GM13977 (cell line): ENCODE data around the gene NPAS3.

Source experiments
- DNase-seq: peaks from one replicate; pipeline ENCODE4 v3.0.0; 2012; ENCODE audit warnings: low spot score
- in situ Hi-C: fragments of 300-500 bp; cut with MboI; formaldehyde crosslinking; loops from one replicate; pipeline ENCODE4 v1.12.0; 2022; ENCODE audit warnings: low sequenced_read_pairs, low pct_unique_long_range_greater_than_20kb, mixed read lengths, inconsistent platforms; ENCODE audit not compliant: unreplicated experiment
- TF ChIP-seq, protein P1 (sequence below): IDR thresholded peaks from 2 replicates; pipeline ENCODE4 v1.5.1; 2012; ENCODE audit warnings: mild to moderate bottlenecking, control low read depth; ENCODE audit not compliant: insufficient read depth; ENCODE audit errors: extremely low read depth, missing control alignments

Gene NPAS3

GRCh38 chr14:32967421-32967820, 28.7 kb downstream of the NPAS3 start:
- DNase-seq: no peak
- TF ChIP-seq, protein P1, sequence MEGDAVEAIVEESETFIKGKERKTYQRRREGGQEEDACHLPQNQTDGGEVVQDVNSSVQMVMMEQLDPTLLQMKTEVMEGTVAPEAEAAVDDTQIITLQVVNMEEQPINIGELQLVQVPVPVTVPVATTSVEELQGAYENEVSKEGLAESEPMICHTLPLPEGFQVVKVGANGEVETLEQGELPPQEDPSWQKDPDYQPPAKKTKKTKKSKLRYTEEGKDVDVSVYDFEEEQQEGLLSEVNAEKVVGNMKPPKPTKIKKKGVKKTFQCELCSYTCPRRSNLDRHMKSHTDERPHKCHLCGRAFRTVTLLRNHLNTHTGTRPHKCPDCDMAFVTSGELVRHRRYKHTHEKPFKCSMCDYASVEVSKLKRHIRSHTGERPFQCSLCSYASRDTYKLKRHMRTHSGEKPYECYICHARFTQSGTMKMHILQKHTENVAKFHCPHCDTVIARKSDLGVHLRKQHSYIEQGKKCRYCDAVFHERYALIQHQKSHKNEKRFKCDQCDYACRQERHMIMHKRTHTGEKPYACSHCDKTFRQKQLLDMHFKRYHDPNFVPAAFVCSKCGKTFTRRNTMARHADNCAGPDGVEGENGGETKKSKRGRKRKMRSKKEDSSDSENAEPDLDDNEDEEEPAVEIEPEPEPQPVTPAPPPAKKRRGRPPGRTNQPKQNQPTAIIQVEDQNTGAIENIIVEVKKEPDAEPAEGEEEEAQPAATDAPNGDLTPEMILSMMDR: no peak
- in situ Hi-C loops: no loop called here

DNA sequence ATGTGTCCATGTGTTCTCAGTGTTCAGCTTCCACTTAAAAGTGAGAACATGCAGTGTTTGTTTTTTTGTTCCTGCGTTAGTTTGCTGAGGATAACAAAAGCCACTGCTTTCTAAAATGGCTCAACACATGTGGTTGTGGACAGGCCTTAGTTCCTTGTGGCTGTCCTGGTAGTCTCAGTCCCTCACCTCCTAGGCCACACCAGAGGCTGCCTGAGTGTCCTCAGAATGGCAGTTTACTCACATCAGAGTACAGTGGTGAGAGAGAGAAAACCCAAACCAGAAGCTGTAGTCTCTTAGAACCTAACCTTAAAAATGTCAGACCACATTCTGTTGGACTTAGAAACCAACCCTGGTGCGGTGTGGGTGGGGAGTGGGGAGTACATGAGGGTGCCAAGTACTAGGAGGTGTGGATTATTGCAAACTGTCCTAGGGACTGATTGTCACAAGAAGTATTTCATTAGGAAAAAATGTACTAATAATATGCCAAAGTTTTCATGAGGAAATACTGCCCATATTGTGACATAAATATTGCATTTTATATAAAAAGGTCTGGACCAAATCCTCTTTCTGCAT, 30.4 kb downstream of the NPAS3 start:
- TF ChIP-seq, protein P1: no peak
- no peak for DNase-seq
- in situ Hi-C loops: no loop called here

DNA sequence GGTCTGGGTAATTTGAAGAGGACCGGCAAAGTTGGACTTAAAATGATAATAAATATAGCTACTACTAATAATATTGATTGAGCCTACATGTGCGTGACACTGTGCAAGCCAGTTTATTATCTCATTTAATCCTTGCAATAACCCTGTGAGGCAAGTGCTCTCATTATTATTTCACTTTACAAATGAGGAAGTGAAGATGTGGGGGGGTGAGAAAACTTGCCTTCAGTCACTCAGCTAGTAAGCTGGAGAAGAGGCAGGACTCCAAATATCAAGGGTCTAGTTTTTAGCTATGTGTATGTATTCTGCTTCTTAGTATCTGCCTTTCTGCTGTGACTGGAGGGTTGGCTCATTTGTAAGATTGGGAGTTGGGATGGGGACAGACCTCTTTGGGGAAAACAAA, 39.2 kb downstream of the NPAS3 start:
- TF ChIP-seq, protein P1: no peak
- no peak for DNase-seq
- in situ Hi-C loops: no loop called here

DNA sequence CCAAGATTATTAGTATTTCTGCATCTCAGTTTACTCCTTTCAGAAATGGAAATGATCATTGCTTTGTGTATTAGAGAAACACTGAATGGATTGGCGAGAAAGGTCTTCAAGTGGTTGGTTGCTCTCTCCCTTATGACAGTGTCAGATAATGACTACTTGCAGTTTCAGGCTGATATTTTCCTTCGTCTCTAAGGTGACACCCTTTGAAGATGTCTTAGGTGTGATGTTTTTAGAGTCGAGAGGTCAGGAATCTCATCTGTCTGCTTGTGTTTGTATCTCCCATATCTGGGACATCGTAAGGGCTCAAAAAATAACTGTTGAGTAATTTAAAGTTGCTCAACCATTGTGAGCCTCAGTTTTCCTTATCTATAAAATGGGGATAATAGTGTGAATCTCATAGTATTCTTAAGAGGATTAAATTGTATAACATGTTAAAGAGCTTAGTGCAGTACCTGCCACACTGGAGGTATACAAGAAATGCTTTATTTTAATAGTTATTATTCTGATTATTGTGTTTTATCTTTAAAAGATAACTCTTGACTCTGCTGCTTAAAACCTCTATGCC, 40.1 kb downstream of the NPAS3 start:
- in situ Hi-C loops: no loop called here
- TF ChIP-seq, protein P1: no peak
- DNase-seq: no peak

DNA sequence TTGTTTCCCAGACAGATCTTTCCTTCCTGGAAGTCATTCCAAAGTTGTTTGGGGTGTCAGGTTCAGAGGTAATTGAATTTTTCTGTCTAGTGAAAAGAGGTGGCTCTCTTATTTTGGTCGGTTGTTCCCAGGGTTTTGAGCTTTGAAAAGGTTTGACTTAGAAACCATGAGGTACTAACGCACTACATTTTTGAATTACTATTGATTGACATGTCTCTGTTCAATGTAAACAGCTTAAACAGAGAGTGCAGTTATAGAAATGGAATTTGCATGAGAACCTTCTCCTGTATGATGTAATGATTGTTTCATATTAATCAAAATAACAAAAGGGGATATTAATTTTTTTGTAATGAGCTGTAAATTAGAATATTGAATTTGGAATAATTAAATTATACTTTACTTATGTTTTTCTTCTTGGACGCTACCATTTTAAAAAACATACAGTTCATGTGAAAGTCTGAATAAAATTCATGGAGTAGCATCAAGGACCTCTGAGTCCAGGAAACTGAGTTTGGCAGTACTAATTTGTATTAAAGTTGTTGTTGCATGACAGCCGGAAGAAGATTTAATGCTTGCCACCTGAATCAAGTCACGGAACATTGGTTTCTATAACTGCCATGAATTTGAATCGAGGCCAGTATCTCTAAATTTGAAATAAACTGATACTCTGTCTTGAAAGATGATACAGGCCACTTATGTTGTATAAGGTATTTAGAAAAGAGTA, 41.7 kb downstream of the NPAS3 start:
- no peak for DNase-seq
- in situ Hi-C loops: no loop called here

GRCh38 chr14:32980902-32981501, 42.3 kb downstream of the NPAS3 start:
- DNase-seq: no peak
- TF ChIP-seq, protein P1: no peak
- in situ Hi-C loops: no loop called here

More for the DNA sequence above, 41.7 kb downstream of the NPAS3 start:
- TF ChIP-seq, protein P1: no peak
